Tibial nerve (tissue), 3 donors: ENCODE data around the gene RBM4B.
"Not testable (repeated sequence)": the region's sequence is repeated elsewhere in the genome, so short reads cannot be mapped to it uniquely, and the experiment has no call there.

ENCODE experiments used
- POLR2A ChIP-seq, 2 donors: fragments of 450-650 bp; IDR thresholded peaks; one replicate each; pipeline ENCODE4 v1.6.1; 2017; ENCODE audit warnings: antibody characterized with exemption in 2 of 2, mild to moderate bottlenecking in 2 of 2, moderate library complexity in 2 of 2
- TF ChIP-seq, protein P1 (sequence below), 5 experiments: fragments of 200-600 bp in 3 of 5; fragments of 450-650 bp in 2 of 5; sonication (generic) in 3 of 5; IDR thresholded peaks; one replicate each; pipeline ENCODE4 v1.5.1; 2016 to 2019; ENCODE audit warnings: antibody characterized with exemption in 5 of 5, mild to moderate bottlenecking in 3 of 5, moderate library complexity in 2 of 5

DNA sequence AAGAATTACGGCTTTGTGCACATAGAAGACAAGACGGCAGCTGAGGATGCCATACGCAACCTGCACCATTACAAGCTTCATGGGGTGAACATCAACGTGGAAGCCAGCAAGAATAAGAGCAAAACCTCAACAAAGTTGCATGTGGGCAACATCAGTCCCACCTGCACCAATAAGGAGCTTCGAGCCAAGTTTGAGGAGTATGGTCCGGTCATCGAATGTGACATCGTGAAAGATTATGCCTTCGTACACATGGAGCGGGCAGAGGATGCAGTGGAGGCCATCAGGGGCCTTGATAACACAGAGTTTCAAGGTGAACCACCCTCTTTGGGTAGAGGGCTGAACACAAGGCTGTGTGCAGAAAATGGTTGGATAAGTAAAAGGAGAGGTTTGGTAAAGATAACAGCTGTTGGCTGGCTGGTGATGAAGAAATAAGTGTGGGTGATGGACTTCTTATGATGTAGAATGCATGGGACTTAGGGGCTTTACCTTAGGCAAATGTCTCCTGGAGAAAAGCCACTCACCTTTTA is 37.8 kb downstream of the RBM4B start:
- TF ChIP-seq POLR2A (IDR thresholded peaks at IDR 0.05), result not testable (repeated sequence)
- TF ChIP-seq, protein P1, sequence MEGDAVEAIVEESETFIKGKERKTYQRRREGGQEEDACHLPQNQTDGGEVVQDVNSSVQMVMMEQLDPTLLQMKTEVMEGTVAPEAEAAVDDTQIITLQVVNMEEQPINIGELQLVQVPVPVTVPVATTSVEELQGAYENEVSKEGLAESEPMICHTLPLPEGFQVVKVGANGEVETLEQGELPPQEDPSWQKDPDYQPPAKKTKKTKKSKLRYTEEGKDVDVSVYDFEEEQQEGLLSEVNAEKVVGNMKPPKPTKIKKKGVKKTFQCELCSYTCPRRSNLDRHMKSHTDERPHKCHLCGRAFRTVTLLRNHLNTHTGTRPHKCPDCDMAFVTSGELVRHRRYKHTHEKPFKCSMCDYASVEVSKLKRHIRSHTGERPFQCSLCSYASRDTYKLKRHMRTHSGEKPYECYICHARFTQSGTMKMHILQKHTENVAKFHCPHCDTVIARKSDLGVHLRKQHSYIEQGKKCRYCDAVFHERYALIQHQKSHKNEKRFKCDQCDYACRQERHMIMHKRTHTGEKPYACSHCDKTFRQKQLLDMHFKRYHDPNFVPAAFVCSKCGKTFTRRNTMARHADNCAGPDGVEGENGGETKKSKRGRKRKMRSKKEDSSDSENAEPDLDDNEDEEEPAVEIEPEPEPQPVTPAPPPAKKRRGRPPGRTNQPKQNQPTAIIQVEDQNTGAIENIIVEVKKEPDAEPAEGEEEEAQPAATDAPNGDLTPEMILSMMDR (IDR thresholded peaks at IDR 0.05), result not testable (repeated sequence)
